Common myeloid progenitor, CD34-positive (primary cell): ENCODE measurements around the gene OXSM.

Experiments
- CTCF ChIA-PET: fragments of 350-600 bp; sonication (Branson Sonifier 250); formaldehyde crosslinking; loops from one replicate; lab custom pipeline; 2021; ENCODE audit warnings: antibody characterized with exemption; lab: Charles Lee
- POLR2A ChIA-PET: fragments of 350-600 bp; sonication (Branson Sonifier 250); formaldehyde crosslinking; loops from one replicate; lab custom pipeline; 2021; ENCODE audit warnings: antibody characterized with exemption; lab: Charles Lee
- DNase-seq, 3 donors: peaks; one replicate each; pipeline versions ENCODE4 v3.0.0 to v3.0.0-alpha.2; 2013
- H3K27ac ChIP-seq, 2 experiments: 1 replicate in 1 of 2; 2 replicates in 1 of 2; pipeline ENCODE4 v1.7.0; 2013; ENCODE audit warnings: inconsistent platforms in 2 of 2, low read length in 2 of 2, mild to moderate bottlenecking in 2 of 2, low read depth in 1 of 2, moderate library complexity in 1 of 2; ENCODE audit not compliant: severe bottlenecking in 2 of 2, insufficient read depth in 1 of 2, poor library complexity in 1 of 2
- H3K27me3 ChIP-seq, 5 experiments: replicated peaks in 2 of 5; 1 replicate in 3 of 5; 2 replicates in 2 of 5; pipeline versions ENCODE4 v1.6.1 to v1.7.0; 2013; ENCODE audit warnings: low read length in 4 of 5, mild to moderate bottlenecking in 2 of 5, moderate library complexity in 2 of 5, inconsistent platforms in 1 of 5; ENCODE audit not compliant: insufficient read depth in 5 of 5, control insufficient read depth in 4 of 5
- H3K36me3 ChIP-seq, 4 experiments: 1 replicate in 2 of 4; 2 replicates in 2 of 4; pipeline versions ENCODE4 v1.6.1 to v1.7.0; 2013; ENCODE audit warnings: low read length in 3 of 4, control low read depth in 1 of 4, mild to moderate bottlenecking in 1 of 4; ENCODE audit not compliant: control insufficient read depth in 4 of 4, insufficient read depth in 4 of 4
- H3K4me1 ChIP-seq, 4 experiments: 1 replicate in 3 of 4; 2 replicates in 1 of 4; pipeline versions ENCODE4 v1.6.1 to v1.7.1; 2013; ENCODE audit warnings: low read length in 3 of 4, mild to moderate bottlenecking in 3 of 4, control low read depth in 1 of 4, inconsistent platforms in 1 of 4, moderate library complexity in 1 of 4; ENCODE audit not compliant: control insufficient read depth in 4 of 4, insufficient read depth in 4 of 4; ENCODE audit errors: control extremely low read depth in 1 of 4
- H3K4me3 ChIP-seq, 7 experiments: 1 replicate in 4 of 7; 2 replicates in 3 of 7; pipeline versions ENCODE4 v1.5.1 to v1.7.0; 2013; ENCODE audit warnings: mild to moderate bottlenecking in 7 of 7, low read length in 6 of 7, moderate library complexity in 6 of 7, inconsistent platforms in 2 of 7, low read depth in 2 of 7, control low read depth in 1 of 7; ENCODE audit not compliant: insufficient read depth in 4 of 7, control insufficient read depth in 1 of 7; ENCODE audit errors: extremely low read depth in 1 of 7
- H3K9me3 ChIP-seq, 5 experiments: 1 replicate in 4 of 5; 2 replicates in 1 of 5; pipeline versions ENCODE4 v1.6.1 to v1.7.1; 2013; ENCODE audit warnings: low read length in 4 of 5, mild to moderate bottlenecking in 2 of 5, inconsistent platforms in 1 of 5, low read depth in 1 of 5, moderate library complexity in 1 of 5; ENCODE audit not compliant: control insufficient read depth in 4 of 5, insufficient read depth in 2 of 5; ENCODE audit errors: control extremely low read depth in 1 of 5
- WGBS: methylation state at CpG from one replicate; pipeline ENCODE4 v1.1.5; 2013; ENCODE audit not compliant: insufficient coverage; 5-methylcytosine and 5-hydroxymethylcytosine counted together

The OXSM gene

DNA sequence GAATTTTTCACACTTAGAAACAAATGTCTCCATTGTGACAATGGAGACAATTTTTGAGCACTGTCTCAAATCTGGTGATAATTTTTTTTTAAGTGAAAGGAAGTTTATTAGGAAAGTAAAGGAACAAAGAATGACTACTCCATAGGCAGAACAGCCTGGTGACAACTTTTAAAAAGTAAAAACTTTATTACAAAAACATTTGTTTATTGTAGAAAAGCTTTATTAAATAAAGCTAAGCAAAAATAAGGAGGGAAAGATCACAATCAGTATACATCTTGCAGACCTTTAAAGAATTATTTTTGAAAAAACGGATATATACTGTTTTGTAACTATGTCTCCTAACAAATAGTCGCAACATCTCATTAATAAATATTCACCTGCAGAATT lies 688 bp upstream of the OXSM start:
- H3K4me1 ChIP-seq = peaks cover 4 to 33% (median 16%) of the 10 kb centered on the region in 4 experiments
- WGBS = 20% methylated on average over 1 of the region's 2 CpGs
- POLR2A ChIA-PET = interaction anchor here (0.7 kb wide), 1 partner anchor 11 kb away, joined by 4 read pairs; no protein-coding TSS in a partner anchor
- peaks cover 0 to 7% (median 5%) of the 10 kb centered on the region in 4 experiments for H3K36me3 ChIP-seq
- peak overlapping the region; percentile 77 to 93 for H3K27ac ChIP-seq
- DNase-seq = no peak
- no peaks in the 10 kb centered on the region for H3K27me3 ChIP-seq
- H3K9me3 ChIP-seq = no peaks in the 10 kb centered on the region
- CTCF ChIA-PET = interaction anchor here (1.2 to 2.1 kb wide), 4 partner anchors 9 to 37 kb away, joined by 3 to 6 read pairs (median 5); no protein-coding TSS in a partner anchor
- peak overlapping the region in 6 of 7 experiments; percentile 74 to 94 (median 82) for H3K4me3 ChIP-seq

DNA sequence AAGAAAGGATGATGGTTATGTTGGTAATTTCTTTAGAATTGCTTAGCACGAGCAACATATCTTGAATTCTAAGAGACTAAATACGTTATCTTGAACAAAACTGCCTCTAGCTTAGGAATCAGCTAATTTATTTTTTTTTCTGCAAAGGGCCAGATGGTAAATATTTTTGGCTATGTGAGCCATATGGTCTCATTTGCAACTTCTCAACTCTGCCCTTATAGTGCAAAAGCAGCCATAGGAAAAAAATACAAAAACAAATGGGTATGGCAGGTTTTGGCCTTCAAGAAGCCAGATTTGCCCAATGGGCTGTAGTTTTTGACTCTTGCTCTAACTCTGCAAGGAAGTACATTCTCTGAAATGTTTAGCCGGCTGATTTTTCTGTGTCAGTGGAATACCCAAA lies 11.9 kb downstream of the OXSM start:
- no peaks in the 10 kb centered on the region for H3K36me3 ChIP-seq
- 100% methylated on average over 1 of the region's 3 CpGs for WGBS
- H3K4me1 ChIP-seq = no peaks in the 10 kb centered on the region
- H3K9me3 ChIP-seq = no peaks in the 10 kb centered on the region
- H3K4me3 ChIP-seq = no peak overlapping the region
- no peak for DNase-seq
- POLR2A ChIA-PET = no interaction called here
- no peak overlapping the region for H3K27ac ChIP-seq
- CTCF ChIA-PET = interaction anchor here (1.0 to 2.6 kb wide), 2 partner anchors 12 to 53 kb away, joined by 3 to 6 read pairs; partner anchors contain the start of gene OXSM
- no peaks in the 10 kb centered on the region for H3K27me3 ChIP-seq

DNA sequence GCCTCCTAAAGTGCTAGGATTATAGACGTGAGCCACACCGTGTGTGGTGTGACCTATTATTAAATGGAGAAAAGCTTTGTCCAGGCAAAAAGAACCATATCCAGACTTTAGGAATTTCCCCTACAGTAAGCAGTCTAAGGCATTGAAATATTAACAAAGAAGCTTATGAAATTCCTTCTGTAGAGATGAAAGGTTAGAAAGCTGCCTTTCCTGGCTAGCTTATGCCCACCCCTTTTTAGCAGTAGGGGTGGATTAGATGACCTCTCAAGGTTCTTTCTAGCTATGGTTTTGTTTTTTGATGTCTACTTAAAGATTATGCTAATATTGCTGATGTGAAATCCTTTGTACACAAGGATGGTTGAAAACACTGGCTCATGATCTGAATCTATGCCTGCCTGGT lies 13.9 kb downstream of the OXSM start:
- no peak for DNase-seq
- ChIA-PET CTCF (no interaction called here), POLR2A (interaction anchor here (0.6 kb wide), 1 partner anchor 1064 kb away, joined by 3 read pairs; no protein-coding TSS in a partner anchor)
- Histone ChIP-seq H3K4me1 (no peaks in the 10 kb centered on the region), H3K27ac (no peak overlapping the region), H3K4me3 (no peak overlapping the region), H3K9me3 (no peaks in the 10 kb centered on the region), H3K27me3 (no peaks in the 10 kb centered on the region), H3K36me3 (no peaks in the 10 kb centered on the region)
- 100% methylated on average over 1 of the region's 2 CpGs for WGBS

- ChIA-PET POLR2A (no interaction called here), CTCF (no interaction called here)
- DNase-seq = no peak
- no peaks in the 10 kb centered on the region for H3K4me1 ChIP-seq
- no peaks in the 10 kb centered on the region for H3K27me3 ChIP-seq
- 100% methylated on average over 1 of the region's 1 CpG for WGBS
- H3K36me3 ChIP-seq = no peaks in the 10 kb centered on the region
- H3K9me3 ChIP-seq = no peaks in the 10 kb centered on the region
- H3K4me3 ChIP-seq = no peak overlapping the region
- no peak overlapping the region for H3K27ac ChIP-seq
Measured at GRCh38 chr3:25804676-25805075, 14.8 kb downstream of the OXSM start.

GRCh38 chr3:25812644-25813043 lies 22.8 kb downstream of the OXSM start:
- H3K9me3 ChIP-seq = peaks cover 0 to 3% (median 0%) of the 10 kb centered on the region in 5 experiments
- H3K4me1 ChIP-seq = no peaks in the 10 kb centered on the region
- H3K27me3 ChIP-seq = no peaks in the 10 kb centered on the region
- no peak overlapping the region for H3K27ac ChIP-seq
- no peak for DNase-seq
- ChIA-PET POLR2A (no interaction called here), CTCF (no interaction called here)
- H3K4me3 ChIP-seq = no peak overlapping the region
- H3K36me3 ChIP-seq = no peaks in the 10 kb centered on the region
- no CpG with 5 or more reads among the region's 4 CpGs for WGBS

- Histone ChIP-seq H3K27me3 (no peaks in the 10 kb centered on the region), H3K4me3 (no peak overlapping the region), H3K36me3 (no peaks in the 10 kb centered on the region), H3K9me3 (peaks cover 0 to 3% (median 0%) of the 10 kb centered on the region in 5 experiments), H3K27ac (no peak overlapping the region), H3K4me1 (no peaks in the 10 kb centered on the region)
- no CpG with 5 or more reads among the region's 1 CpG for WGBS
- no peak for DNase-seq
- ChIA-PET CTCF (no interaction called here), POLR2A (no interaction called here)
Measured at GRCh38 chr3:25817107-25817506, 27.2 kb downstream of the OXSM start.

- Histone ChIP-seq H3K9me3 (peaks cover 0 to 3% (median 0%) of the 10 kb centered on the region in 5 experiments), H3K4me3 (no peak overlapping the region), H3K27me3 (no peaks in the 10 kb centered on the region), H3K27ac (no peak overlapping the region), H3K4me1 (no peaks in the 10 kb centered on the region), H3K36me3 (no peaks in the 10 kb centered on the region)
- no CpG with 5 or more reads among the region's 1 CpG for WGBS
- no peak for DNase-seq
- ChIA-PET CTCF (no interaction called here), POLR2A (no interaction called here)
Measured at GRCh38 chr3:25817638-25818037, 27.7 kb downstream of the OXSM start.
